HEK293T (cell line): ENCODE measurements around the gene ARAP1.

Experiments used
- BHLHE40 ChIP-seq: fragments of 450-650 bp; IDR thresholded peaks from 2 replicates; pipeline ENCODE4 v1.6.1; 2016; ENCODE audit warnings: mild to moderate bottlenecking, moderate library complexity, borderline replicate concordance
- ELF4 ChIP-seq: fragments of 450-650 bp; IDR thresholded peaks from 2 replicates; pipeline ENCODE4 v1.6.1; 2017; ENCODE audit warnings: antibody characterized with exemption
- FOXM1 ChIP-seq: fragments of 450-650 bp; IDR thresholded peaks from 2 replicates; pipeline ENCODE4 v1.6.1; 2017; ENCODE audit warnings: mild to moderate bottlenecking, borderline replicate concordance
- HDGF ChIP-seq: fragments of 450-650 bp; IDR thresholded peaks from 2 replicates; pipeline ENCODE4 v1.6.1; 2017; ENCODE audit warnings: antibody characterized with exemption, borderline replicate concordance
- L3MBTL2 ChIP-seq: fragments of 450-650 bp; conservative IDR thresholded peaks from 2 replicates; pipeline ENCODE4 v1.6.1; 2016; ENCODE audit warnings: mild to moderate bottlenecking
- NFRKB ChIP-seq: fragments of 450-650 bp; IDR thresholded peaks from 2 replicates; pipeline ENCODE4 v1.6.1; 2016; ENCODE audit warnings: mild to moderate bottlenecking, moderate library complexity
- SP1 ChIP-seq: fragments of 450-650 bp; IDR thresholded peaks from 2 replicates; pipeline ENCODE4 v1.6.1; 2017
- ZNF384 ChIP-seq: fragments of 450-650 bp; IDR thresholded peaks from 2 replicates; pipeline ENCODE4 v1.6.1; 2016

- no peak for TF ChIP-seq SP1
- TF ChIP-seq HDGF = no peak
- no peak for TF ChIP-seq BHLHE40
- TF ChIP-seq ZNF384 = no peak
- no peak for TF ChIP-seq FOXM1
- no peak for TF ChIP-seq NFRKB
- no peak for TF ChIP-seq ELF4
- no peak for TF ChIP-seq L3MBTL2
Observed at GRCh38 chr11:72648384-72649136, 103.6 kb downstream of the ARAP1 start.
